ENCODE results near the gene MRM2. TPM values are rescaled to one million over a fixed set of nuclear protein-coding genes. Genes with fewer than 3 reads are reported as not detected.

MRM2 gene
- polyA plus RNA-seq, 2 of the 4 experiments (the other 2 are of a cell fraction) = 35.6 to 44.0 TPM

GRCh38 chr7:2202361-2202761 is 39.6 kb downstream of the MRM2 start (continued):
- TF ChIP-seq, protein P1, sequence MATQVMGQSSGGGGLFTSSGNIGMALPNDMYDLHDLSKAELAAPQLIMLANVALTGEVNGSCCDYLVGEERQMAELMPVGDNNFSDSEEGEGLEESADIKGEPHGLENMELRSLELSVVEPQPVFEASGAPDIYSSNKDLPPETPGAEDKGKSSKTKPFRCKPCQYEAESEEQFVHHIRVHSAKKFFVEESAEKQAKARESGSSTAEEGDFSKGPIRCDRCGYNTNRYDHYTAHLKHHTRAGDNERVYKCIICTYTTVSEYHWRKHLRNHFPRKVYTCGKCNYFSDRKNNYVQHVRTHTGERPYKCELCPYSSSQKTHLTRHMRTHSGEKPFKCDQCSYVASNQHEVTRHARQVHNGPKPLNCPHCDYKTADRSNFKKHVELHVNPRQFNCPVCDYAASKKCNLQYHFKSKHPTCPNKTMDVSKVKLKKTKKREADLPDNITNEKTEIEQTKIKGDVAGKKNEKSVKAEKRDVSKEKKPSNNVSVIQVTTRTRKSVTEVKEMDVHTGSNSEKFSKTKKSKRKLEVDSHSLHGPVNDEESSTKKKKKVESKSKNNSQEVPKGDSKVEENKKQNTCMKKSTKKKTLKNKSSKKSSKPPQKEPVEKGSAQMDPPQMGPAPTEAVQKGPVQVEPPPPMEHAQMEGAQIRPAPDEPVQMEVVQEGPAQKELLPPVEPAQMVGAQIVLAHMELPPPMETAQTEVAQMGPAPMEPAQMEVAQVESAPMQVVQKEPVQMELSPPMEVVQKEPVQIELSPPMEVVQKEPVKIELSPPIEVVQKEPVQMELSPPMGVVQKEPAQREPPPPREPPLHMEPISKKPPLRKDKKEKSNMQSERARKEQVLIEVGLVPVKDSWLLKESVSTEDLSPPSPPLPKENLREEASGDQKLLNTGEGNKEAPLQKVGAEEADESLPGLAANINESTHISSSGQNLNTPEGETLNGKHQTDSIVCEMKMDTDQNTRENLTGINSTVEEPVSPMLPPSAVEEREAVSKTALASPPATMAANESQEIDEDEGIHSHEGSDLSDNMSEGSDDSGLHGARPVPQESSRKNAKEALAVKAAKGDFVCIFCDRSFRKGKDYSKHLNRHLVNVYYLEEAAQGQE (IDR thresholded peaks at IDR 0.05) = no peak
- no peak for TF ChIP-seq HDAC2 (IDR thresholded peaks at IDR 0.05)
- no peak for TF ChIP-seq SREBF2 (IDR thresholded peaks at IDR 0.05)
- TF ChIP-seq, protein P2, sequence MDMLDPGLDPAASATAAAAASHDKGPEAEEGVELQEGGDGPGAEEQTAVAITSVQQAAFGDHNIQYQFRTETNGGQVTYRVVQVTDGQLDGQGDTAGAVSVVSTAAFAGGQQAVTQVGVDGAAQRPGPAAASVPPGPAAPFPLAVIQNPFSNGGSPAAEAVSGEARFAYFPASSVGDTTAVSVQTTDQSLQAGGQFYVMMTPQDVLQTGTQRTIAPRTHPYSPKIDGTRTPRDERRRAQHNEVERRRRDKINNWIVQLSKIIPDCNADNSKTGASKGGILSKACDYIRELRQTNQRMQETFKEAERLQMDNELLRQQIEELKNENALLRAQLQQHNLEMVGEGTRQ (IDR thresholded peaks at IDR 0.05) = no peak
- no peak for TF ChIP-seq HOXB5 (CRISPR knock-in tag; IDR thresholded peaks at IDR 0.05)
- TF ChIP-seq HOXA7 (CRISPR knock-in tag; IDR thresholded peaks at IDR 0.05) = no peak

GRCh38 chr7:2201686-2202360 is 40.2 kb downstream of the MRM2 start:
- Histone ChIP-seq H3K4me1 (no peaks in the 10 kb centered on the region), H3K4me2 (no peak overlapping the region), H3K27ac (no peak overlapping the region), H3K9me3 (no peaks in the 10 kb centered on the region), H3K4me3 (no peak overlapping the region)
- FAIRE-seq (no peak), ATAC-seq (no peak), DNase-seq (ENCODE audit: low read depth in 1 of 2, low spot score in 1 of 2) (no peak)
- ChIA-PET CTCF (interaction anchor here (0.8 to 2.0 kb wide), 3 partner anchors 9 to 442 kb away, joined by 3 to 5 read pairs (median 3); no protein-coding TSS in a partner anchor), POLR2A (no interaction called here)
- WGBS (ENCODE audit: missing lambda C conversion rate) = 96% methylated on average over 22 of the region's 31 CpGs
- no peak for TF ChIP-seq POLR2AphosphoS2 (conservative IDR thresholded peaks at IDR 0.05; ENCODE audit: low read length)

DNA sequence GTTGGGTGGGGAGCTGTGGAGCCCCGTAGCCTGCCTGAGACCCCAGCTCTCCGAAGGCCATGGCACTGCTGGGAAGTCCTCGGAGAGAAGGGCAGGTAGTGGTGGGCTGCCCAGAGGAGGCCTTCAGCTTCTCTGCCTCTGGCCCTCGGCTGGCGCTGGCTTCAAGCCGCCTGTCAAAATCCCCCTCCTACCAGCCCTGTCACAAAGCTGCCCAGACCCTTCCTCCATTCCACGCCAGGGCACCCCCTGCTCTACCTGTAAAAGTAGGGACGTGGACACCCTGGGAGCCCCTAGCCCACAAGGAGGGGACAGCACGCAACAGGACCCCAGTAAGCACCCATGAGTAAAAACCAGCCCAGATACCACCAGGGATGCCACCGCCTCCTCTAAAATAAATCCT is 40.9 kb downstream of the MRM2 start:
- no peak for FAIRE-seq
- CTCF ChIA-PET = interaction anchor here (1.0 to 3.2 kb wide), 3 partner anchors 8 to 441 kb away, joined by 3 to 13 read pairs (median 5); no protein-coding TSS in a partner anchor
- 96% methylated on average over 7 of the region's 10 CpGs for WGBS (ENCODE audit: missing lambda C conversion rate)

GRCh38 chr7:2200584-2200980 is 41.4 kb downstream of the MRM2 start:
- peaks cover 2% of the 10 kb centered on the region; the same call in 1 of the 3 replicates for H3K9me3 ChIP-seq
- no peak overlapping the region for H3K4me2 ChIP-seq
- TF ChIP-seq RCOR1 (IDR thresholded peaks at IDR 0.05; ENCODE audit: low read depth, low read length) = no peak
- no peak for TF ChIP-seq MYC (IDR thresholded peaks at IDR 0.05; ENCODE audit: borderline replicate concordance, low read length)
- DNase-seq (ENCODE audit: low read depth in 1 of 2, low spot score in 1 of 2) (no peak), FAIRE-seq (no peak), ATAC-seq (no peak)
- WGBS (ENCODE audit: missing lambda C conversion rate) = 100% methylated on average over 1 of the region's 18 CpGs
- CTCF ChIA-PET = interaction anchor here (2.0 to 3.2 kb wide), 2 partner anchors 8 to 10 kb away, joined by 5 to 13 read pairs; no protein-coding TSS in a partner anchor
- H3K27ac ChIP-seq = no peak overlapping the region
- POLR2A ChIA-PET = no interaction called here
- no peaks in the 10 kb centered on the region for H3K4me1 ChIP-seq
- no peak overlapping the region for H3K4me3 ChIP-seq

More for the DNA sequence above, 40.9 kb downstream of the MRM2 start:
- no peak overlapping the region for H3K27ac ChIP-seq
- TF ChIP-seq KDM1A (IDR thresholded peaks at IDR 0.05; ENCODE audit: low read depth) = no peak
- no peak for TF ChIP-seq CEBPB (IDR thresholded peaks at IDR 0.05)
- TF ChIP-seq PHF8 (IDR thresholded peaks at IDR 0.05; ENCODE audit: borderline replicate concordance, low read depth) = no peak
- no peak for ATAC-seq
- no peak for DNase-seq (ENCODE audit: low read depth in 1 of 2, low spot score in 1 of 2)
- POLR2A ChIA-PET = no interaction called here
- no peaks in the 10 kb centered on the region for H3K9me3 ChIP-seq
- H3K4me1 ChIP-seq = no peaks in the 10 kb centered on the region
- H3K4me3 ChIP-seq = no peak overlapping the region
- no peak overlapping the region for H3K4me2 ChIP-seq

Measured in A549 (cell line).